Measurements from ENCODE around the gene RILP.

- TF ChIP-seq CTCF (conservative IDR thresholded peaks at IDR 0.05 in 1 of 2, IDR thresholded peaks at IDR 0.05 in 1 of 2; ENCODE audit: low read depth in 1 of 2, low read length in 2 of 2): no peak
- TF ChIP-seq EZH2 (IDR thresholded peaks at IDR 0.05; ENCODE audit: low read length, missing control alignments): no peak
Measured at GRCh38 chr17:1626333-1626732, 23.3 kb downstream of the RILP start.
